ENCODE results near the gene PRPSAP2.

Gene PRPSAP2

GRCh38 chr17:18962494-18962815 lies 104.5 kb downstream of the PRPSAP2 start:
- no peak for DNase-seq (ENCODE audit: low read depth)

- DNase-seq (ENCODE audit: low read depth), result no peak
Observed at GRCh38 chr17:18963126-18964017, 105.4 kb downstream of the PRPSAP2 start.

- no peak for DNase-seq (ENCODE audit: low read depth)
Observed at GRCh38 chr17:18964018-18964351, 106.1 kb downstream of the PRPSAP2 start.

GRCh38 chr17:18964550-18964949 lies 106.6 kb downstream of the PRPSAP2 start:
- no peak for DNase-seq (ENCODE audit: low read depth)

GRCh38 chr17:18965530-18966236 lies 107.8 kb downstream of the PRPSAP2 start:
- DNase-seq (ENCODE audit: low read depth), result no peak

GRCh38 chr17:18966831-18967624 lies 109.1 kb downstream of the PRPSAP2 start:
- no peak for DNase-seq (ENCODE audit: low read depth)

- DNase-seq (ENCODE audit: low read depth), result no peak
Observed at GRCh38 chr17:18967916-18968315, 110.0 kb downstream of the PRPSAP2 start.

GRCh38 chr17:18968345-18968744 lies 110.4 kb downstream of the PRPSAP2 start:
- no peak for DNase-seq (ENCODE audit: low read depth)

- DNase-seq (ENCODE audit: low read depth), result no peak
Observed at GRCh38 chr17:18968945-18969887, 111.3 kb downstream of the PRPSAP2 start.

- DNase-seq (ENCODE audit: low read depth), result no peak
Observed at GRCh38 chr17:18970582-18971480, 112.9 kb downstream of the PRPSAP2 start.

GRCh38 chr17:18971801-18972200 lies 113.9 kb downstream of the PRPSAP2 start:
- no peak for DNase-seq (ENCODE audit: low read depth)

- DNase-seq (ENCODE audit: low read depth), result no peak
Observed at GRCh38 chr17:18974407-18975149, 116.6 kb downstream of the PRPSAP2 start.

GRCh38 chr17:18975597-18975996 lies 117.7 kb downstream of the PRPSAP2 start:
- DNase-seq (ENCODE audit: low read depth), result no peak

GRCh38 chr17:18976201-18976600 lies 118.3 kb downstream of the PRPSAP2 start:
- no peak for DNase-seq (ENCODE audit: low read depth)

- no peak for DNase-seq (ENCODE audit: low read depth)
Observed at GRCh38 chr17:18977021-18977420, 119.1 kb downstream of the PRPSAP2 start.

GRCh38 chr17:18977646-18978045 lies 119.7 kb downstream of the PRPSAP2 start:
- no peak for DNase-seq (ENCODE audit: low read depth)

GRCh38 chr17:18978050-18978449 lies 120.1 kb downstream of the PRPSAP2 start:
- DNase-seq (ENCODE audit: low read depth), result no peak

GRCh38 chr17:18978655-18979054 lies 120.7 kb downstream of the PRPSAP2 start:
- no peak for DNase-seq (ENCODE audit: low read depth)

Measured in stimulated activated CD8-positive, alpha-beta memory T cell treated with anti-CD3 and anti-CD28 coated beads, Interleukin-7, amount 100 ng/mL, for 24 hours (primary cell).